H1 (cell line): Measurements from ENCODE around the gene DDR2. TPM values are rescaled to one million over a fixed set of nuclear protein-coding genes. Genes with fewer than 3 reads are reported as not detected.

Source experiments
- CTCF ChIA-PET: fragments of 300-600 bp; sonication (Branson Sonifier 250); formaldehyde crosslinking; loops from one replicate; lab custom pipeline; 2021; ENCODE audit not compliant: partially characterized antibody; lab: Charles Lee
- POLR2A ChIA-PET: fragments of 300-600 bp; sonication (Branson Sonifier 250); formaldehyde crosslinking; loops from one replicate; lab custom pipeline; 2021; ENCODE audit warnings: inconsistent platforms; ENCODE audit not compliant: partially characterized antibody; lab: Charles Lee
- DNase-seq, 2 experiments: peaks; one replicate each; pipeline versions ENCODE4 v3.0.0 to v3.0.0-alpha.2; 2010 to 2022; ENCODE audit warnings: low spot score in 2 of 2, low read depth in 1 of 2, mixed read lengths in 1 of 2
- FAIRE-seq: peaks from 2 replicates; lab custom pipeline; 2011; peaks lifted over from hg19 to GRCh38; lab: Jason Lieb, UNC
- H2AFZ ChIP-seq: 2 replicates; pipeline ENCODE4 v1.8.1; 2012; ENCODE audit warnings: low read length, inconsistent platforms
- H2AK5ac ChIP-seq: 2 replicates; pipeline ENCODE4 v1.6.1; 2013; ENCODE audit warnings: low read depth, low read length
- H2BK120ac ChIP-seq: replicated peaks from 2 replicates; pipeline ENCODE3; 2013; ENCODE audit warnings: low read depth, low read length, inconsistent platforms
- H2BK12ac ChIP-seq: 2 replicates; pipeline ENCODE4 v1.6.1; 2013; ENCODE audit warnings: low read depth, low read length
- H2BK15ac ChIP-seq: 2 replicates; pipeline ENCODE4 v1.6.1; 2013; ENCODE audit warnings: low read length
- H2BK20ac ChIP-seq: 2 replicates; pipeline ENCODE4 v1.6.1; 2013; ENCODE audit warnings: low read length
- H2BK5ac ChIP-seq: 2 replicates; pipeline ENCODE4 v1.6.1; 2013; ENCODE audit warnings: low read depth, low read length
- H3K14ac ChIP-seq: 2 replicates; pipeline ENCODE4 v1.6.1; 2013; ENCODE audit warnings: inconsistent platforms; ENCODE audit not compliant: insufficient read length
- H3K18ac ChIP-seq: 2 replicates; pipeline ENCODE4 v1.6.1; 2013; ENCODE audit warnings: low read length; ENCODE audit errors: extremely low read depth
- H3K23ac ChIP-seq: 2 replicates; pipeline ENCODE4 v1.6.1; 2013; ENCODE audit warnings: inconsistent platforms; ENCODE audit not compliant: insufficient read length
- H3K23me2 ChIP-seq: 2 replicates; pipeline ENCODE4 v1.6.1; 2013; ENCODE audit warnings: low read depth, low read length
- H3K27ac ChIP-seq: 2 replicates; pipeline ENCODE4 v1.6.1; 2011; ENCODE audit warnings: low read depth, low read length, inconsistent platforms
- H3K27me3 ChIP-seq, 4 experiments: replicated peaks in 1 of 4; 1 replicate in 1 of 4; 2 replicates in 3 of 4; pipeline versions ENCODE4 v1.6.1 to v1.8.1; 2011 to 2013; ENCODE audit warnings: low read length in 3 of 4, mild to moderate bottlenecking in 3 of 4, inconsistent platforms in 2 of 4, mixed read lengths in 2 of 4, moderate library complexity in 1 of 4; ENCODE audit not compliant: control insufficient read depth in 3 of 4, insufficient read depth in 3 of 4; ENCODE audit errors: extremely low read depth in 1 of 4
- H3K36me3 ChIP-seq, 4 experiments: 2 replicates each; pipeline versions ENCODE4 v1.6.1 to v1.8.1; 2011 to 2013; ENCODE audit warnings: mild to moderate bottlenecking in 4 of 4, low read length in 3 of 4, moderate library complexity in 2 of 4, control low read depth in 1 of 4, inconsistent platforms in 1 of 4; ENCODE audit not compliant: insufficient read depth in 4 of 4, control insufficient read depth in 2 of 4
- H3K4ac ChIP-seq: replicated peaks from 2 replicates; pipeline ENCODE3; 2013; ENCODE audit warnings: low read length, low read depth, mixed read lengths, inconsistent platforms; ENCODE audit not compliant: insufficient read length
- H3K4me1 ChIP-seq, 4 experiments: replicated peaks in 1 of 4; 1 replicate in 1 of 4; 2 replicates in 3 of 4; pipeline versions ENCODE4 v1.6.1 to v1.8.1; 2011 to 2013; ENCODE audit warnings: low read length in 3 of 4, inconsistent platforms in 2 of 4, mixed read lengths in 1 of 4; ENCODE audit not compliant: insufficient read depth in 4 of 4, control insufficient read depth in 3 of 4
- H3K4me2 ChIP-seq, 2 experiments: 2 replicates each; pipeline versions ENCODE4 v1.6.1 to v1.8.1; 2011 to 2013; ENCODE audit warnings: low read depth in 2 of 2, low read length in 2 of 2, control low read depth in 1 of 2, inconsistent platforms in 1 of 2, mild to moderate bottlenecking in 1 of 2; ENCODE audit not compliant: insufficient read depth in 1 of 2
- H3K4me3 ChIP-seq, 4 experiments: fragments of 200-600, 300-600 bp in 1 of 4; sonication (generic), shearing (Covaris generic), sonication (Bioruptor Twin) in 1 of 4; 2 replicates each; pipeline versions ENCODE4 v1.5.1 to v1.8.1; 2011 to 2016; ENCODE audit warnings: low read length in 4 of 4, low read depth in 3 of 4, control low read depth in 2 of 4, inconsistent platforms in 2 of 4, mild to moderate bottlenecking in 2 of 4, mixed read lengths in 1 of 4, moderate library complexity in 1 of 4; ENCODE audit not compliant: insufficient read depth in 2 of 4; ENCODE audit errors: extremely low read depth in 1 of 4
- H3K56ac ChIP-seq: replicated peaks from 2 replicates; pipeline ENCODE3; 2013; ENCODE audit warnings: low read depth, mild to moderate bottlenecking, mixed read lengths, low read length, inconsistent platforms; ENCODE audit not compliant: insufficient read length
- H3K79me1 ChIP-seq: 2 replicates; pipeline ENCODE4 v1.6.1; 2013; ENCODE audit warnings: low read depth, low read length, control low read depth
- H3K79me2 ChIP-seq, 2 experiments: 2 replicates each; pipeline versions ENCODE4 v1.6.1 to v1.8.1; 2012 to 2013; ENCODE audit warnings: low read length in 2 of 2, mild to moderate bottlenecking in 2 of 2, inconsistent platforms in 1 of 2; ENCODE audit not compliant: insufficient read depth in 2 of 2, control insufficient read depth in 1 of 2
- H3K9ac ChIP-seq, 4 experiments: replicated peaks in 1 of 4; 1 replicate in 1 of 4; 2 replicates in 3 of 4; pipeline versions ENCODE4 v1.6.1 to v1.8.1; 2011 to 2013; ENCODE audit warnings: low read depth in 3 of 4, low read length in 3 of 4, control low read depth in 2 of 4, mild to moderate bottlenecking in 2 of 4, moderate library complexity in 2 of 4, inconsistent platforms in 1 of 4; ENCODE audit errors: extremely low read depth in 1 of 4
- H3K9me3 ChIP-seq, 2 experiments: 2 replicates each; pipeline versions ENCODE4 v1.6.1 to v1.8.1; 2012 to 2013; ENCODE audit warnings: mild to moderate bottlenecking in 2 of 2, moderate library complexity in 2 of 2, control low read depth in 1 of 2, inconsistent platforms in 1 of 2, low read depth in 1 of 2, low read length in 1 of 2, mixed read lengths in 1 of 2; ENCODE audit not compliant: insufficient read depth in 2 of 2
- H4K20me1 ChIP-seq, 2 experiments: replicated peaks in 1 of 2; 2 replicates each; pipeline versions ENCODE3 to v1.8.1; 2011 to 2013; ENCODE audit warnings: inconsistent platforms in 2 of 2, low read length in 2 of 2, mild to moderate bottlenecking in 1 of 2; ENCODE audit not compliant: insufficient read depth in 2 of 2, control insufficient read depth in 1 of 2
- H4K5ac ChIP-seq: 2 replicates; pipeline ENCODE4 v1.6.1; 2013; ENCODE audit warnings: low read length, low read depth, mixed read lengths, inconsistent platforms; ENCODE audit not compliant: insufficient read length
- H4K8ac ChIP-seq: 2 replicates; pipeline ENCODE4 v1.8.0; 2013; ENCODE audit warnings: mild to moderate bottlenecking, moderate library complexity, low read length, inconsistent platforms; ENCODE audit not compliant: insufficient read depth; ENCODE audit errors: extremely low read depth
- H4K91ac ChIP-seq: replicated peaks from 2 replicates; pipeline ENCODE3; 2013; ENCODE audit warnings: low read length, mixed read lengths, inconsistent platforms; ENCODE audit not compliant: insufficient read length
- CEBPB ChIP-seq: IDR thresholded peaks from 2 replicates; pipeline ENCODE4 v1.6.1; 2012; ENCODE audit warnings: low read depth, low read length
- CHD2 ChIP-seq: IDR thresholded peaks from 2 replicates; pipeline ENCODE4 v1.6.1; 2012; ENCODE audit warnings: low read length, improper control_type of control experiment
- CREB1 ChIP-seq: IDR thresholded peaks from 2 replicates; pipeline ENCODE4 v1.6.1; 2012; ENCODE audit warnings: inconsistent platforms
- EP300 ChIP-seq, 2 experiments: IDR thresholded peaks; 1 replicate in 1 of 2; 2 replicates in 1 of 2; pipeline ENCODE4 v1.6.1; 2011 to 2012; ENCODE audit warnings: low read depth in 2 of 2, low read length in 2 of 2, mild to moderate bottlenecking in 2 of 2, borderline replicate concordance in 1 of 2, inconsistent platforms in 1 of 2, moderate library complexity in 1 of 2
- JUN ChIP-seq: IDR thresholded peaks from 2 replicates; pipeline ENCODE4 v1.6.1; 2011; ENCODE audit warnings: low read depth, mild to moderate bottlenecking, improper control_type of control experiment, low read length
- POU5F1 ChIP-seq: IDR thresholded peaks from 2 replicates; pipeline ENCODE4 v1.6.1; 2011; ENCODE audit warnings: low read depth, mild to moderate bottlenecking, low read length, moderate library complexity
- RBBP5 ChIP-seq: IDR thresholded peaks from 2 replicates; pipeline ENCODE4 v1.7.1; 2012; ENCODE audit warnings: low read depth, mild to moderate bottlenecking, inconsistent platforms, low read length, moderate library complexity, borderline replicate concordance
- SIX5 ChIP-seq: IDR thresholded peaks from 2 replicates; pipeline ENCODE4 v1.6.1; 2011; ENCODE audit warnings: mild to moderate bottlenecking, low read depth, low read length
- ZNF274 ChIP-seq: IDR thresholded peaks from 2 replicates; pipeline ENCODE4 v1.7.0; 2012; ENCODE audit warnings: low read length, borderline replicate concordance; ENCODE audit errors: extremely low read depth
- WGBS, 2 experiments: shearing (Covaris generic) in 1 of 2; methylation state at CpG; one replicate each; pipeline versions ENCODE4 v1.1.6 to v1.1.7; 2013 to 2015; ENCODE audit warnings: low lambda C conversion rate in 2 of 2, mixed read lengths in 2 of 2, inconsistent platforms in 1 of 2, low coverage in 1 of 2, missing lambda C conversion rate in 1 of 2; ENCODE audit not compliant: insufficient replicate concordance in 2 of 2, insufficient coverage in 1 of 2, insufficient read length in 1 of 2; ENCODE audit errors: extremely low coverage in 1 of 2, missing lambda C conversion rate in 1 of 2; 5-methylcytosine and 5-hydroxymethylcytosine counted together
- polyA plus RNA-seq, 7 experiments: library from polyadenylated mRNA; depleted of rRNA in 3 of 7; stranded (reverse) in 5 of 7; unstranded in 2 of 7; fragments of >200 nt in 5 of 7; fragments of 200-250 nt in 2 of 7; gene quantifications; 1 replicate in 5 of 7; 2 replicates in 1 of 7; 4 replicates in 1 of 7; pipeline versions ENCODE4 v1.2.1 to v1.2.3, GENCODE V29; 2011 to 2013; ENCODE audit warnings: missing spikeins in 2 of 7, mixed read lengths in 2 of 7
- total RNA-seq: library from RNA; stranded (reverse); fragmentation: NEBNext Ultra II Directional; extraction: Animal tissue kit (Norgen Biotek cat#: 25700); gene quantifications from 2 replicates; pipeline ENCODE4 v1.2.1, GENCODE V29; 2021

DDR2 gene
- total and polyA plus RNA-seq, 2 of the 8 experiments (the other 6 are each of a cell fraction or from before 2014, with no cell fraction given): 1.00 to 2.1 TPM

DNA sequence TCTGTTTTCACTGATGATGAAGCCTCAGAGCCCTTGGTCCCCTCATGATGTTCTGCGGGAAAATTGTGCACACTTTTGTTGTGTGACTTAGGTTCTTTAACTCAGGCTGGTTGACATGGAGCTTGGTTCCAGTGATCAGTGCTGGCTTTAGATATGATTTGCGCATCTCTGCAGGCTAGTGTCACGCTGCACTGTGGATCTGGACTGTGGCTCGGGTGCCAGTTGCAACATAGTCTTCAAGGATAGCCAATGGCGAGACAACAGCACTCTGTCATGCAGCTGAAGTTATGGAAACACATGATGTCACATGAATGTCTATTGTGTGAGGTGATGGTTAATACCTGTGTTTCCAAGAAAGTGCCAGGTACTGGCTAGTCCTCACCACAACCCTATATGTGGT is 56.7 kb downstream of the DDR2 start:
- H3K27me3 ChIP-seq: no peaks in the 10 kb centered on the region; a peak in 1 of 7 replicates
- H2AFZ ChIP-seq: no peak overlapping the region
- H3K56ac ChIP-seq: no peak overlapping the region
- H3K27ac ChIP-seq: no peak overlapping the region
- no peak overlapping the region; the same call in 1 of the 2 replicates for H2BK12ac ChIP-seq
- H2BK5ac ChIP-seq: no peak overlapping the region
- FAIRE-seq (no peak), DNase-seq (no peak)
- H3K23me2 ChIP-seq: no peaks in the 10 kb centered on the region
- ChIA-PET POLR2A (interaction anchor here (1.0 kb wide), 1 partner anchor 8 kb away, joined by 3 read pairs; no protein-coding TSS in a partner anchor), CTCF (interaction anchor here (0.7 to 1.6 kb wide), 3 partner anchors 11 to 111 kb away, joined by 3 to 5 read pairs (median 4); no protein-coding TSS in a partner anchor)
- no peak overlapping the region for H3K23ac ChIP-seq
- no peak overlapping the region for H3K4me2 ChIP-seq
- no peak overlapping the region for H4K91ac ChIP-seq
- no peak overlapping the region for H3K9ac ChIP-seq
- TF ChIP-seq ZNF274 (no peak), CEBPB (no peak), POU5F1 (no peak), SIX5 (no peak), JUN (no peak), CREB1 (no peak), CHD2 (no peak), RBBP5 (no peak), EP300 (IDR thresholded peaks at IDR 0.05; ENCODE audit: borderline replicate concordance in 1 of 2, low read depth in 2 of 2, low read length in 2 of 2) (no peak)
- no peak overlapping the region for H3K4me3 ChIP-seq
- H3K36me3 ChIP-seq: no peaks in the 10 kb centered on the region
- H3K9me3 ChIP-seq: no peaks in the 10 kb centered on the region
- H3K4me1 ChIP-seq: peaks cover 0 to 6% (median 4%) of the 10 kb centered on the region in 4 experiments; a peak in 5 of 7 replicates
- no peak overlapping the region for H3K14ac ChIP-seq
- no peaks in the 10 kb centered on the region for H3K79me2 ChIP-seq
- no peak overlapping the region for H3K4ac ChIP-seq
- no peak overlapping the region for H2AK5ac ChIP-seq
- no peaks in the 10 kb centered on the region for H3K79me1 ChIP-seq
- H3K18ac ChIP-seq: no peak overlapping the region
- WGBS, 2 experiments: 94% methylated on average over 5 of the region's 5 CpGs; no CpG with 5 or more reads in 1 of the 2 experiments
- no peak overlapping the region for H2BK20ac ChIP-seq
- no peak overlapping the region for H4K8ac ChIP-seq
- no peak overlapping the region for H4K5ac ChIP-seq
- no peaks in the 10 kb centered on the region for H4K20me1 ChIP-seq
- no peak overlapping the region for H2BK15ac ChIP-seq
- H2BK120ac ChIP-seq: no peak overlapping the region
